Dedifferentiated amniotic fluid mesenchymal stem cell (primary cell): ENCODE data around the gene NDUFS8.

Experiments
- DNase-seq: peaks from one replicate; pipeline ENCODE4 v3.0.0-alpha.2; 2016; ENCODE audit errors: extremely low spot score

The NDUFS8 gene

DNA sequence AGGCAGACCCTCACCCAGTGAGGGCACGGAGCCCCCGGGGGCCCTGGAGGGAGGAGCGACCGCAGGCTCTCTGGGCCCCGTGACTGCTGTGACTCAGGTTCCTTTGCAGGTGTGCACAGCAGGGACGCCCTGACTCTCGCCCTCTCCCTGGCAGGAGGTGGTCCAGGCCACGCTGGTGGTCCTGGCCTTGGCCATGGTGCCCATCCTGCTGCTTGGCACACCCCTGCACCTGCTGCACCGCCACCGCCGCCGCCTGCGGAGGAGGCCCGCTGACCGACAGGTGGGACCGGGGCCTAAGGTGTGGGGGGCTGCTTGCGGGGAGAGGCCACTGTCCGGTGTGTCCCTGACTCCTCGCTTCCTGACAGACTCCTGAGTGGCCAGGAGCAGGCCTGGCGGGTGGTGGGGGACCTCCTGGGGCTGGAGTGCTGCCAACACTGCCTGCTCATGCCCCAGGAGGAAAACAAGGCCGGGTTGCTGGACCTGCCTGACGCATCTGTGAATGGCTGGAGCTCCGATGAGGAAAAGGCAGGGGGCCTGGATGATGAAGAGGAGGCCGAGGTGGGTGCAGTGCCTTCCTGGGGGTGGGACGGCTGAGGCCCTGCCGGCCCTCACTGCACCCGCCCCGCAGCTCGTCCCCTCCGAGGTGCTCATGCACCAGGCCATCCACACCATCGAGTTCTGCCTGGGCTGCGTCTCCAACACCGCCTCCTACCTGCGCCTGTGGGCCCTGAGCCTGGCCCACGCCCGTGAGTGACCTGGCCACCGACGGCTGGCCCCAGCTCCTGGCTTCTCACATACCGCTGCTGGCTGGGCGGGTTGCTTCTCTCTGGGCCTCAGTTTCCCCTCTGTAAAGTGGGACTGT lies 19.3 kb downstream of the NDUFS8 start:
- no peak for DNase-seq

DNA sequence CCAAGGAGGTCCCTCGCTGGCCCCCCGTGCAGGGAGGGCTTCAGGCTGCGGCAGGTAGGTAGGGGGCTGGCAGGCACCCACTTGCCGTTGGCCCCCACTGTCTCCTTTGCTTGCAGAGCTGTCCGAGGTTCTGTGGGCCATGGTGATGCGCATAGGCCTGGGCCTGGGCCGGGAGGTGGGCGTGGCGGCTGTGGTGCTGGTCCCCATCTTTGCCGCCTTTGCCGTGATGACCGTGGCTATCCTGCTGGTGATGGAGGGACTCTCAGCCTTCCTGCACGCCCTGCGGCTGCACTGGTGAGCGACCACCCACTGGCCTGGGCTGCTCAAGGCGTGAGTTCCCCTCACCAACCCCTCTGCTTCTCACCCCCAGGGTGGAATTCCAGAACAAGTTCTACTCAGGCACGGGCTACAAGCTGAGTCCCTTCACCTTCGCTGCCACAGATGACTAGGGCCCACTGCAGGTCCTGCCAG lies 19.9 kb downstream of the NDUFS8 start:
- DNase-seq: no peak

DNA sequence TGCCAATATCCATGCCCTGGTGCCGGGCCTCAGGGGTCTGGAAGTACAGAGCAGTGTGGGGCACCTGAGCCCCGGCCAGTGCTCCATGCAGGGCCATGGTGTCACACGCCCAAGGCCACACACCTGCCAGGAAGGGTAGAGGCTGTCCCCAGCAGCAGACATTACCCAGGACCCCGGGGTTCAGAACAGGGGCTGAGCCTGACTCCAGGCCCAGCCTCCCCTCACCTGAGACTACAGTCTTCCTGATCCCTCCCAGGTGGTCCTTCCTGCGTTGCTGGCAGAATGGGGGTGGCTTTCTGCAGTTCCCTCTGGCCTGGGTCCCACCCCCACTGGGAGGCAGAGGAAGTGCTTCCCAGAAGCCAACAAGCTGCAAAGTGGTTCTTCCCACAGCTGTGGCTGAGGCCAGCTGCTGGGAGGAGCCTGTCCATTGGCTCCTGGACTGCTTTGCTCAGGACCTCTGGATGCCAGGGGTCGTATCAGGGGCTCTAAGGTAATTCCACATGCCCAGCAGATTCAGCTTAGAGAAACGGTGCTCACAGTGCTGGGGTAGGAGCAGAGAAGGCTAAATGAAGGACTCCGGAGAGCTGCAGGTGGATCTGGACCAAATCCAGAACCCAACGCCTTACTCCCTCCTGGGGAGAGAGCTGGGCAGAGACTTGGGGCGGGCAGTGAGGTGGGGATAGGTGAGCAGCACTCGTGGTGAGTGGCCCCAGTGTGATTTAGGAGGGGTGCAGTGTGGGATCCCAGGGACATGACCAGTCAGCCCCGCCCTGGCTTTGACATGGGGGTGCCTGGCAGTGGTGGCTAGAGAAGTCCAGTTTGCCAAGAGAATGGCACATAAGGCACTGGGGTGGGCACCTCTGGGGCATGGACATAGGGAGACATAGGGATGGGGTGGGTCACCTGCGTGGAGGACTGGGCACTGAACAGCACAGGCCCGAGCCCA lies 21.0 kb downstream of the NDUFS8 start:
- no peak for DNase-seq

DNA sequence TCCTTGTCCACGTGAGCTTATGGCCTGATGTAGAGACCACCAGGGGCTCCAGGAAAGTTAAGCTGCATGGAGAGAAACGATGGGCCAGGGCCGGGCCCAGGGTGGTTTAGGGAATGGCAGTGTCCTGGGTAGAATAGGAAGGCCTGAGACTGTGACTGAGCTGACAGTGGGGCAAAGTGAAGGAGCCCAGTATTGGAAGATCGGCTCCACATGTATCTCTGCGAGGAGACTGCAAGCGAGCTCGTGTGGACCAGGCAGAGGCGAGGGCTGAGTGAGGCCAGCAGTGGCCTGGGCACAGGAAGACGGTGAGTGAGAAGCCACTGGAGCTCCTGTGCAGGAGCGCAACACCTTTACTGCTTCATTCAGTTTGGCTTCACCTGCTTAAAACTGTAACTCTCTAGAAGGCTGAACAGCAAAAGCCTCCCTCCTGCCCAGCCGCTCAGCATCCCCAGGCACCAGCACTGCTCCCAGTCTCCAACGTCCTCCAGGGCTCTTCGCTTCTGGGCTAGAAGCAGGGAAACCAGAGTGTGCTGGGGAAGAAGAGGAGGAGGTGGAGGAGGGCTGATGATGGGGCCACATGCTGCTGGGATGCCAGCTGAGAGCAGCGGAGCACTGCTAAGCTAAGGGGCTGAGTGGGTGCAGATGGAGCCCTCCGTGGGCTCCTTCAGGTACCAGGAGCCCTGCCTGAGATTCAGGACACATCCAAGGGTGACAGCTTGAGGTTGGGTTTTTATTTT lies 21.8 kb downstream of the NDUFS8 start:
- no peak for DNase-seq

GRCh38 chr11:68053117-68053516 lies 22.6 kb downstream of the NDUFS8 start:
- no peak for DNase-seq

DNA sequence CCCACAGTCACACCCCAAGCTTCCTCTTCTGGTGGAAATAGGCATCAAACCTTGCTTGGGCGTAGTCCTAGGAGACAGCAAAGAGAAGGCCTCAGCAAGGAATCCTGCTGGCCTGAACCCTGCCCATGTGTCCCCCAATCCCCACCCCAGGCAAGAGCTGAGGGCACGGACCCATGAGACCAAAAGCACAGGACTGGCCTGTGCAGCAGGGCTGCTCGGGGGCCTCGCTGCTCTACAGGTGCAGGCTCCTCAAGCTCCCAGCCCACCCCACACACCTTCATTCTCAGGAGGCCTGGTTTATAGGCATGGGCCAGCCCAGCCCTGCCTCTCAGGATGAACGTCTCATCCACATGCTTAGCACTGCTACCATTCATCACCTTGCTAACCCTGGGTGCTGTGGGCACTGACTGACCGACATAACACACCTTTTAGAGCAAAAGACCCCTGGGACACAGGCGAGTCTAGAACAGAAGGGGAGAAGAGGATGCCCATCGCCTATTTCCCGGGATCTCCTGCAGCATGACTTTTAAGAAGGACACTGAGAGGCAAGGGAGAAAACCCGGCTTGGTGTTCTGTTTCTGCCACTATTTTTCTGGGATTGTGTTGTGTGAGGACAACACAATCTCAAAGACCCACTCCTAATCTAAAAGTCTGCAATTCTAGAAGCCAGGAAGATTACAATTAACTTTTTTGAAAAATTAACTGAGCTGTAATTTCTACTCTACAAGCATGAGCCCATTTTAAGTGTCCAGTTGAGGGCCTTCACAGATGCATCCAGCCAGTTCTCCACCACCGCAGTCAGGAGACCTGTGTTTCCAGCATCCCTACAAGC lies 23.7 kb downstream of the NDUFS8 start:
- no peak for DNase-seq

GRCh38 chr11:68056317-68057285 lies 26.1 kb downstream of the NDUFS8 start:
- no peak for DNase-seq

- DNase-seq: no peak
These were observed 27.3 kb downstream of the NDUFS8 start for GRCh38 chr11:68057807-68058206.

- no peak for DNase-seq
These were observed 31.0 kb downstream of the NDUFS8 start for GRCh38 chr11:68061508-68061907.

GRCh38 chr11:68064926-68065325 lies 34.4 kb downstream of the NDUFS8 start:
- DNase-seq: no peak

DNA sequence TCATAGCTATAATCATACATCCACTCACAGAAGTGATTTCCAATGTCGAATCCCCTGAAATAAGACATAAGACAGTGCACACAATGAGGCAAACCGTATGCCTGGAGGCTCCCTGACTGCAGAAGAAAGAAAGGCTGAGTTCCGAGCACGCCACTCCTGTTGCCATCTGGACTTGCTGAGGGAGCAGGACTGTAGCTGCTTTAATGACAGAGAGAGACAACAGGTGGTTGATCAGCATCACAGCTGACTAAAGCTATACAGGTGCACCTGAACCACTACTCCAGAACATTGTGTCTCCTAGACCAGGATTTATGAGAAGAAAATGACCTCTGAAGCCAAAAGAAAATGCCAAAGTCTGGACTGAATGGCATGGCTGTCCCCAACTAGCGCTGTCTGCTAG lies 35.4 kb downstream of the NDUFS8 start:
- no peak for DNase-seq

GRCh38 chr11:68066742-68067141 lies 36.3 kb downstream of the NDUFS8 start:
- DNase-seq: no peak

DNA sequence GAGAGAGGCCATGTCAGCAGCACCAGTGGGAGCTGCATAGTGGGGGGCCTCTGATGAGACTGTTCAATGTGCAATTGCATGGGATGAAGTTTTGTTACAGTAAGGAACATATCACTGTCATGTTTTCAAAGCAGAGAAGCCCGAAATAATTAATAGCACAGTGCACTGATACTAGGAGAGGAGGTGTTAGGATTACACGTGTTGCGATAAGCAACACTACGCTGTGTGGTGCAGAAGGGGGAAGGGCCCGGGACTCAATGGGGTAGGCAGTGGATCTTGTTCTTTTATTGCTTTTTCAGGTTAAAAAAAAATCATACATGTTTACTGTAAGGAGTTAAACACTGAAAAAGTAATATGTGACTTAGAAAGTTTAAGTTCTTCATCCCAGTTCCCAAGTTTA lies 37.5 kb downstream of the NDUFS8 start:
- DNase-seq: no peak

DNA sequence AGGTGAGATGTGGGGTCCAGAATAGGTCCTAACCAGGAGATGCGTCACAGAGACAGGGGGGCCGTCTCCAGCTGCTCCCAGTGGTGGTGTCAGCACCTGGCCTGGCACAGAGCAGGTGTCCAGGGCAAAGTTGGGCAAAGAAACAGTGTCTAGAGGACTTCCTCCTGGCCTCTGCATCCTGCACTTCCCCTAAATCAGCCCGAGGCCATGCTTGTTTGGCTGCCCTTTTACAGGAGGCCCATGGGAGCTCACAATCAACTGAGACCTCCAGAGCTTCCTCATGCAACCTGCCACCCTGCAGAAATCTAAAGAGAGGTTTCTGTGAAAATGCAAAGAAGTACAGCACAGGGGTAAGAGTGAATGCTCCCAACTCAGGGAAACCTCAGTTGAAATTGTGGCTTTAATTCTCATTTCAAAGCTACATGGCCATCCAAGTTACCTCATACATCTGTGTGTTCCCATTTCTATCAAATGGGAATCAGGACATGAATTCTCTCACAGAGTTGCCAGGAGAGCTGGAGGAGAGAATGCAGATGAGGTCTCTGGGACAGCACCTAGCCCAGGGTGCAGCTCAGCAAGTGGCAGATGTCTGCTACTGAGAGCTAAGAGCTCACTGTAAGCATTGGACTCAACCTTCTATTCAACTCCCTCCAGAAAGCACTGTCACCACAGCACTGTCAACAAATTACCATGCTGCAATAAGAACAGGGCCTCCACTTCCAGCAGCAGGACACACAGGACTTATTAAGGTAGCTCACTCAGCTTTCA lies 41.0 kb downstream of the NDUFS8 start:
- no peak for DNase-seq

DNA sequence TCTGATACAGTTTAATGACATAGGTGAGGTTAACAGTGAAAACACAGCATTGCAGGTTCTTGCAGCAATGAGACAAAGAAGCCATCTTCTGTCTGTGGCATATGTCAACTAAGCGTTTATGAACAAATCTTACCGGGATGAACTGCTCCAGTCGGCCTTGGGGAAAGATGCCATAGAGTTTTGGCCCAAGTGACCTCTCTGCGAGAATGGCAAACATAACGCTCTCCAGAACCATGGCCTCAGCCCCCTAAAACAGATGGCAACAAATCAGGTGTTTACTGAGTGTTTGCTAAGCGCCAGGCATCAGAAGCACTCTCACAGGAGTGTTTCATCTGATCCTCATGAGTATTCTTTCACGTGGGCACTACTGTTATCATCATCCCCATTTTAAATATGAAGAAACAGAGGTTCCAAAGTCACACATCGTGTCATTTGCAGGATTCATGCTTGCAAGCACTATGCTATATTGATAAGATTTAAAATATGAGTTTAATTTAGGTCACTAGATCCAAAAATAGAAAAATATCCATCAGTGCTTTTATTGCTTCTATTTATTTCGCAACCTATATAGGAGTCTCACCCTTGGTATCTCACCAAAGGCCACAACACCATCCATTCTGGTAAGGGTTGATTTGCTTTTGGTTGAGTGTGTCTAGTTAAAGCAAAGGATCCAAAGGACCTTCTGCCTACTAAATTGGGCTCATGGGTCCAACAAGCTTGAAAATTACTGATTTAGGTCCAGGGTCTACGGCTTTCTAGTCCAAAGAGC lies 44.3 kb downstream of the NDUFS8 start:
- no peak for DNase-seq

DNA sequence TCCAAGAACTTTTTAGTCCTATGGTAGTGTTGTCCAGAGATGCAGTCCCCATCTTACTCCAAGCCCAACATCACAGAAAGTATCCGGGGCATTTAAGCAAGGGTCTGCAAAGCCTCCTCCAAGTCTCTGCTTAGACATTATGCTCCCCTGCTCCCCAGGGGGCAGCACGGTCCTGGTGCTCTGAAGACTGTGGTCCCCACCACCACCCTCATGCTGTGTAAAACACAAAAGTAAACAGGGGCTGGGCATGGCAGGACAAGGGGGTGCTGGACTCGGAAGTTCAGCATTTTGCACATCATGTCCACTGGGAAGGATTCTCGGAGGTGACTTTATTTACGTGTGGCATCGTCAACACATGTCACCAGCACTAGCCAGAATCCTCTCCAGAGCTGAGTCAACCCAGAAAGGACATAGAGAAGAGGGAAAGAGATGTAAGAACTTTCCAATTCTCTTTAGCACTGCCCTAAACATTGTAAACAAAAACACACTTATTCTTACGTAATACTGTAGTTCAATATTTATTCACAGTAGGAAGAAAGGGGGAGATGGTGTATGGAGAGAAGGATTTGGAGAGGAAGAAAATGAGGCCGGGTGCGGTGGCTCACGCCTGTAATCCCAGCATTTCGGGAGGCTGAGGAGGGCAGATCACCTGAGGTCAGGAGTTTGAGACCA lies 46.0 kb downstream of the NDUFS8 start:
- DNase-seq: no peak
